Mesenchymal stem cell (in vitro differentiated cells and primary cell): ENCODE data around the gene CYP27A1.

Source experiments
- DNase-seq: peaks from one replicate; pipeline ENCODE4 v3.0.0-alpha.2; 2013
- H2AFZ ChIP-seq: one replicate; pipeline ENCODE4 v1.6.1; 2013; ENCODE audit warnings: low read depth, mild to moderate bottlenecking, control low read depth, inconsistent platforms, low read length, moderate library complexity
- H2AK5ac ChIP-seq: 2 replicates; pipeline ENCODE4 v1.6.1; 2013; ENCODE audit warnings: low read length, moderate library complexity, mild to moderate bottlenecking, inconsistent platforms; ENCODE audit not compliant: severe bottlenecking
- H2BK120ac ChIP-seq: one replicate; pipeline ENCODE4 v1.6.1; 2013; ENCODE audit warnings: low read depth, mild to moderate bottlenecking, inconsistent platforms, low read length, moderate library complexity
- H2BK12ac ChIP-seq, 2 experiments: one replicate each; pipeline ENCODE4 v1.6.1; 2013; ENCODE audit warnings: inconsistent platforms in 2 of 2, low read length in 2 of 2, mild to moderate bottlenecking in 2 of 2, moderate library complexity in 2 of 2, control low read depth in 1 of 2
- H2BK15ac ChIP-seq: one replicate; pipeline ENCODE4 v1.6.1; 2013; ENCODE audit warnings: mild to moderate bottlenecking, low read depth, inconsistent platforms; ENCODE audit not compliant: poor library complexity, severe bottlenecking
- H2BK5ac ChIP-seq: 2 replicates; pipeline ENCODE4 v1.6.1; 2013; ENCODE audit warnings: low read depth, mild to moderate bottlenecking, low read length, control low read depth, inconsistent platforms; ENCODE audit not compliant: poor library complexity, severe bottlenecking
- H3K14ac ChIP-seq, 2 experiments: one replicate each; pipeline ENCODE4 v1.6.1; 2013; ENCODE audit warnings: inconsistent platforms in 2 of 2, low read length in 2 of 2, control low read depth in 1 of 2, mild to moderate bottlenecking in 1 of 2, moderate library complexity in 1 of 2
- H3K18ac ChIP-seq, 2 experiments: one replicate each; pipeline ENCODE4 v1.6.1; 2013; ENCODE audit warnings: inconsistent platforms in 2 of 2, low read length in 2 of 2, control low read depth in 1 of 2, low read depth in 1 of 2, mild to moderate bottlenecking in 1 of 2
- H3K23ac ChIP-seq, 2 experiments: one replicate each; pipeline ENCODE4 v1.6.1; 2013; ENCODE audit warnings: inconsistent platforms in 2 of 2, low read length in 2 of 2, mild to moderate bottlenecking in 2 of 2, moderate library complexity in 2 of 2, control low read depth in 1 of 2
- H3K27ac ChIP-seq: 2 replicates; pipeline ENCODE4 v1.5.1; 2013; ENCODE audit warnings: mild to moderate bottlenecking, moderate library complexity, low read length, control low read depth, inconsistent platforms; ENCODE audit not compliant: poor library complexity, severe bottlenecking
- H3K27me3 ChIP-seq, 2 experiments: 2 replicates each; pipeline versions ENCODE4 v1.6.1 to v1.7.0; 2013; ENCODE audit warnings: low read length in 2 of 2, mild to moderate bottlenecking in 2 of 2, moderate library complexity in 2 of 2, control low read depth in 1 of 2, inconsistent platforms in 1 of 2; ENCODE audit not compliant: control insufficient read depth in 1 of 2, insufficient read depth in 1 of 2
- H3K36me3 ChIP-seq, 2 experiments: 2 replicates each; pipeline versions ENCODE4 v1.6.1 to v1.7.0; 2013; ENCODE audit warnings: low read length in 2 of 2, control low read depth in 1 of 2, inconsistent platforms in 1 of 2, low read depth in 1 of 2, mild to moderate bottlenecking in 1 of 2; ENCODE audit not compliant: insufficient read depth in 2 of 2, control insufficient read depth in 1 of 2
- H3K4ac ChIP-seq, 2 experiments: one replicate each; pipeline ENCODE4 v1.6.1; 2013; ENCODE audit warnings: inconsistent platforms in 2 of 2, low read length in 2 of 2, mild to moderate bottlenecking in 2 of 2, moderate library complexity in 2 of 2, control low read depth in 1 of 2, low read depth in 1 of 2
- H3K4me1 ChIP-seq: 2 replicates; pipeline ENCODE4 v1.6.1; 2013; ENCODE audit warnings: low read depth, low read length, control low read depth; ENCODE audit not compliant: control insufficient read depth, insufficient read depth
- H3K4me2 ChIP-seq: 2 replicates; pipeline ENCODE4 v1.6.1; 2013; ENCODE audit warnings: low read length, mild to moderate bottlenecking, inconsistent platforms; ENCODE audit not compliant: poor library complexity, severe bottlenecking
- H3K4me3 ChIP-seq, 2 experiments: 2 replicates each; pipeline versions ENCODE4 v1.5.1 to v1.7.0; 2013; ENCODE audit warnings: low read length in 2 of 2, mild to moderate bottlenecking in 2 of 2, control low read depth in 1 of 2, low read depth in 1 of 2; ENCODE audit not compliant: insufficient read depth in 1 of 2
- H3K79me1 ChIP-seq: replicated peaks from 2 replicates; pipeline ENCODE4 v1.6.1; 2013; ENCODE audit warnings: mild to moderate bottlenecking, control low read depth, low read length, inconsistent platforms; ENCODE audit not compliant: poor library complexity, severe bottlenecking
- H3K9ac ChIP-seq: 2 replicates; pipeline ENCODE4 v1.7.0; 2013; ENCODE audit warnings: mild to moderate bottlenecking, low read length, moderate library complexity
- H3K9me3 ChIP-seq: 2 replicates; pipeline ENCODE4 v1.7.0; 2013; ENCODE audit warnings: mild to moderate bottlenecking, low read length; ENCODE audit not compliant: control insufficient read depth
- H4K8ac ChIP-seq: one replicate; pipeline ENCODE4 v1.6.1; 2013; ENCODE audit warnings: inconsistent platforms, mild to moderate bottlenecking, low read length, moderate library complexity
- H4K91ac ChIP-seq: one replicate; pipeline ENCODE4 v1.6.1; 2013; ENCODE audit warnings: mild to moderate bottlenecking, low read length, inconsistent platforms
- WGBS: methylation state at CpG from one replicate; pipeline ENCODE4 v1.1.7; 2013; ENCODE audit warnings: mixed read lengths; 5-methylcytosine and 5-hydroxymethylcytosine counted together

CYP27A1 gene

GRCh38 chr2:218748741-218749441 is 33.1 kb upstream of the CYP27A1 start:
- no peaks in the 10 kb centered on the region for H3K27me3 ChIP-seq
- no peak overlapping the region for H3K23ac ChIP-seq
- H3K9me3 ChIP-seq: no peaks in the 10 kb centered on the region
- no peak overlapping the region for H3K4ac ChIP-seq
- no peak overlapping the region for H4K91ac ChIP-seq
- no peak overlapping the region for H3K4me3 ChIP-seq
- H3K9ac ChIP-seq: no peak overlapping the region
- no peak overlapping the region for H3K4me2 ChIP-seq
- H2AFZ ChIP-seq: no peak overlapping the region
- peaks cover 70 to 93% of the 10 kb centered on the region in 2 experiments for H3K36me3 ChIP-seq
- no peak overlapping the region for H3K14ac ChIP-seq
- DNase-seq: no peak
- no peak overlapping the region for H2BK120ac ChIP-seq
- H3K4me1 ChIP-seq: no peaks in the 10 kb centered on the region
- no peak overlapping the region for H3K27ac ChIP-seq
- H2AK5ac ChIP-seq: no peak overlapping the region
- no peak overlapping the region for H2BK12ac ChIP-seq
- no peak overlapping the region for H2BK15ac ChIP-seq
- H2BK5ac ChIP-seq: no peak overlapping the region
- 97% methylated on average over 7 of the region's 8 CpGs for WGBS
- H3K18ac ChIP-seq: no peak overlapping the region
- H3K79me1 ChIP-seq: peaks cover 11% of the 10 kb centered on the region
- H4K8ac ChIP-seq: no peak overlapping the region

- DNase-seq: no peak
- no peak overlapping the region for H2BK5ac ChIP-seq
- H3K4ac ChIP-seq: no peak overlapping the region
- no peak overlapping the region for H3K14ac ChIP-seq
- H4K8ac ChIP-seq: no peak overlapping the region
- H4K91ac ChIP-seq: no peak overlapping the region
- H3K27ac ChIP-seq: no peak overlapping the region
- no peak overlapping the region for H3K23ac ChIP-seq
- no peaks in the 10 kb centered on the region for H3K9me3 ChIP-seq
- no peak overlapping the region for H2BK120ac ChIP-seq
- H2BK15ac ChIP-seq: no peak overlapping the region
- H3K4me2 ChIP-seq: no peak overlapping the region
- peaks cover 61 to 79% of the 10 kb centered on the region in 2 experiments for H3K36me3 ChIP-seq
- no peak overlapping the region for H3K18ac ChIP-seq
- no peak overlapping the region for H2AK5ac ChIP-seq
- no peak overlapping the region for H3K9ac ChIP-seq
- no peaks in the 10 kb centered on the region for H3K27me3 ChIP-seq
- 94% methylated on average over 2 of the region's 3 CpGs for WGBS
- no peaks in the 10 kb centered on the region for H3K4me1 ChIP-seq
- H2BK12ac ChIP-seq: no peak overlapping the region
- no peak overlapping the region for H2AFZ ChIP-seq
- peaks cover 2% of the 10 kb centered on the region for H3K79me1 ChIP-seq
- H3K4me3 ChIP-seq: no peak overlapping the region
Observed at GRCh38 chr2:218754201-218754600, 27.7 kb upstream of the CYP27A1 start.

- H2AK5ac ChIP-seq: no peak overlapping the region
- WGBS: 98% methylated on average over 6 of the region's 7 CpGs
Observed at GRCh38 chr2:218754781-218755180, 27.2 kb upstream of the CYP27A1 start.

GRCh38 chr2:218755198-218755566 is 26.8 kb upstream of the CYP27A1 start:
- 97% methylated on average over 2 of the region's 3 CpGs for WGBS
- no peak overlapping the region for H3K23ac ChIP-seq
- no peaks in the 10 kb centered on the region for H3K4me1 ChIP-seq
- H3K79me1 ChIP-seq: peaks cover 2% of the 10 kb centered on the region
- H4K8ac ChIP-seq: no peak overlapping the region
- no peak overlapping the region for H2AFZ ChIP-seq
- H3K14ac ChIP-seq: no peak overlapping the region
- H2BK15ac ChIP-seq: no peak overlapping the region
- H2BK120ac ChIP-seq: no peak overlapping the region
- H3K36me3 ChIP-seq: peaks cover 53 to 70% of the 10 kb centered on the region in 2 experiments
- H2BK5ac ChIP-seq: no peak overlapping the region
- no peak overlapping the region for H2BK12ac ChIP-seq
- H3K9ac ChIP-seq: no peak overlapping the region
- H3K9me3 ChIP-seq: no peaks in the 10 kb centered on the region
- no peak overlapping the region for H3K4ac ChIP-seq
- no peak overlapping the region for H2AK5ac ChIP-seq
- no peak for DNase-seq
- no peak overlapping the region for H3K4me2 ChIP-seq
- no peak overlapping the region for H3K18ac ChIP-seq
- no peak overlapping the region for H3K4me3 ChIP-seq
- H3K27ac ChIP-seq: no peak overlapping the region
- H3K27me3 ChIP-seq: no peaks in the 10 kb centered on the region
- no peak overlapping the region for H4K91ac ChIP-seq

More at GRCh38 chr2:218754781-218755180, 27.2 kb upstream of the CYP27A1 start:
- H3K9me3 ChIP-seq: no peaks in the 10 kb centered on the region
- H3K27ac ChIP-seq: no peak overlapping the region
- no peak overlapping the region for H3K23ac ChIP-seq
- no peak overlapping the region for H4K91ac ChIP-seq
- H2BK12ac ChIP-seq: no peak overlapping the region
- H3K36me3 ChIP-seq: peaks cover 57 to 74% of the 10 kb centered on the region in 2 experiments
- H2AFZ ChIP-seq: no peak overlapping the region
- H3K4ac ChIP-seq: no peak overlapping the region
- no peak overlapping the region for H3K4me3 ChIP-seq
- H3K27me3 ChIP-seq: no peaks in the 10 kb centered on the region
- no peak overlapping the region for H4K8ac ChIP-seq
- no peak overlapping the region for H3K4me2 ChIP-seq
- peaks cover 2% of the 10 kb centered on the region for H3K79me1 ChIP-seq
- H3K9ac ChIP-seq: no peak overlapping the region
- no peaks in the 10 kb centered on the region for H3K4me1 ChIP-seq
- no peak overlapping the region for H2BK15ac ChIP-seq
- H2BK120ac ChIP-seq: no peak overlapping the region
- no peak overlapping the region for H3K14ac ChIP-seq
- no peak for DNase-seq
- H3K18ac ChIP-seq: no peak overlapping the region
- H2BK5ac ChIP-seq: no peak overlapping the region
